OCI-LY7 (cell line): ENCODE results near the gene SERPINA12. TPM values are rescaled to one million over a fixed set of nuclear protein-coding genes. Genes with fewer than 3 reads are reported as not detected.

Experiments used
- BruUV-seq: library from RNA; stranded (reverse); fragments of 400-500 nt; replicated peaks from 2 replicates; lab custom pipeline; 2021; lab: Mats Ljungman, UMichigan
- CTCF ChIA-PET: fragments of 300-600 bp; sonication (Branson Sonifier 250); formaldehyde crosslinking; loops from one replicate; lab custom pipeline; 2022; ENCODE audit warnings: antibody characterized with exemption; ENCODE audit not compliant: unreplicated experiment; lab: Charles Lee
- POLR2A ChIA-PET: fragments of 300-600 bp; sonication (Branson Sonifier 250); formaldehyde crosslinking; loops from one replicate; lab custom pipeline; 2022; ENCODE audit warnings: antibody characterized with exemption; lab: Charles Lee
- DNase-seq: peaks from one replicate; pipeline ENCODE4 v3.0.0-alpha.2; 2015; ENCODE audit warnings: low spot score
- H2AFZ ChIP-seq: fragments of 200-600 bp; sonication (generic), shearing (Covaris generic); 2 replicates; pipeline ENCODE4 v1.6.1; 2014; ENCODE audit warnings: mild to moderate bottlenecking, antibody characterized with exemption, low read length, moderate library complexity
- H3K27ac ChIP-seq: fragments of 200-600 bp; sonication (generic); 2 replicates; pipeline ENCODE4 v1.5.1; 2014; ENCODE audit warnings: mixed run types, low read depth, mild to moderate bottlenecking, moderate library complexity, low read length, inconsistent platforms; ENCODE audit not compliant: poor library complexity, severe bottlenecking
- H3K36me3 ChIP-seq: fragments of 200-600 bp; sonication (generic); 2 replicates; pipeline ENCODE4 v1.6.1; 2014; ENCODE audit warnings: mild to moderate bottlenecking, antibody characterized with exemption, low read length, moderate library complexity, mixed read lengths; ENCODE audit not compliant: insufficient read depth
- H3K4me1 ChIP-seq: fragments of 200-600 bp; sonication (generic); 2 replicates; pipeline ENCODE4 v1.5.1; 2014; ENCODE audit warnings: mild to moderate bottlenecking, low read length; ENCODE audit not compliant: insufficient read depth, poor library complexity, severe bottlenecking
- H3K4me2 ChIP-seq: fragments of 200-600 bp; sonication (generic); 2 replicates; pipeline ENCODE4 v1.6.1; 2014; ENCODE audit warnings: mild to moderate bottlenecking, low read length
- H3K4me3 ChIP-seq: fragments of 200-600 bp; sonication (generic); 2 replicates; pipeline ENCODE4 v1.5.1; 2014; ENCODE audit warnings: mild to moderate bottlenecking, low read depth, low read length; ENCODE audit not compliant: poor library complexity, severe bottlenecking
- H3K79me2 ChIP-seq: fragments of 200-600 bp; sonication (generic); 2 replicates; pipeline ENCODE4 v1.6.1; 2016; ENCODE audit warnings: low read depth, mild to moderate bottlenecking, low read length, moderate library complexity, mixed read lengths; ENCODE audit not compliant: insufficient read depth
- H3K9me2 ChIP-seq: fragments of 200-600 bp; sonication (generic); 2 replicates; pipeline ENCODE4 v1.6.1; 2016; ENCODE audit warnings: mild to moderate bottlenecking, low read length, mixed read lengths; ENCODE audit not compliant: insufficient read depth
- H3K9me3 ChIP-seq: fragments of 200-600 bp; sonication (generic); 2 replicates; pipeline ENCODE4 v1.6.1; 2014; ENCODE audit warnings: mild to moderate bottlenecking, mixed run types, low read length, mixed read lengths
- H4K20me1 ChIP-seq: fragments of 200-600 bp; sonication (generic); 2 replicates; pipeline ENCODE4 v1.6.1; 2014; ENCODE audit warnings: mild to moderate bottlenecking, antibody characterized with exemption, low read length, moderate library complexity, mixed read lengths; ENCODE audit not compliant: insufficient read depth
- CTCF ChIP-seq: fragments of 200-600 bp; sonication (generic); conservative IDR thresholded peaks from 2 replicates; pipeline ENCODE4 v1.5.1; 2014; ENCODE audit warnings: mild to moderate bottlenecking, antibody characterized with exemption, low read length, moderate library complexity, mixed read lengths
- EZH2phosphoT487 ChIP-seq: fragments of 200-600 bp; sonication (generic); IDR thresholded peaks from 2 replicates; pipeline ENCODE4 v1.6.1; 2018; ENCODE audit warnings: low read depth, borderline replicate concordance, mild to moderate bottlenecking, mixed run types, antibody characterized with exemption, low read length, moderate library complexity, mixed read lengths
- intact Hi-C: fragments of 100-400 bp; cut with micrococcal nuclease; formaldehyde crosslinking; loops from one replicate; pipeline ENCODE4 v1.10.0; 2022; ENCODE audit not compliant: unreplicated experiment
- total RNA-seq, 2 experiments: library from RNA; depleted of rRNA in 1 of 2; stranded (reverse); fragments of >200 nt in 1 of 2; shearing (Covaris generic) in 1 of 2; gene quantifications; 2 replicates each; pipeline ENCODE4 v1.2.3, GENCODE V29; 2014 to 2022

SERPINA12 gene
- total RNA-seq, 2 experiments from 2014 or later, result not detected

DNA sequence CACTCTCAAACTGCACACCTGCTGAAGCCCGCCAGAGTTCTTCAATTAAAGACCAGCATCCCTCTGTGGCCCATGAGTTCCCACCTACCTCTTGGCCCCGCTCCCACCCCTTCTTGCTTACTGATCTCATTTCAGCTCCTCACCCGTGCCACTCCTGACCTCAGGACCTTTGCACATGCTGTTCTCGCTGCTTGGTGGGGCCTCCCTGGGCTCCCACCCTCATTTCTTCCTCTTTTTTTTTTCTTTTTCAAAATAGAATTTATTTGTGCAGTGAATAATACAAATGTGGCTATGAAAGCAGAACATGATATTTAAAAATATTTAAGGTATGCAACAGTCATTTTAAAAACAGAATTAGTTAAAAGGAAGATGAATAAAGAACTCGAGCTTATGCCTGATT is 24.8 kb downstream of the SERPINA12 start:
- Histone ChIP-seq H3K27ac (no peak overlapping the region), H3K79me2 (no peaks in the 10 kb centered on the region), H3K4me3 (no peak overlapping the region), H3K9me3 (no peaks in the 10 kb centered on the region), H3K4me1 (no peaks in the 10 kb centered on the region), H4K20me1 (no peaks in the 10 kb centered on the region), H3K4me2 (no peak overlapping the region), H3K36me3 (no peaks in the 10 kb centered on the region), H3K9me2 (no peaks in the 10 kb centered on the region), H2AFZ (no peak overlapping the region)
- BruUV-seq, result no TSS peak
- ChIA-PET CTCF (interaction anchor here (0.6 kb wide), 1 partner anchor 164 kb away, joined by 3 read pairs; no protein-coding TSS in a partner anchor), POLR2A (interaction anchor here (1.2 kb wide), 1 partner anchor 10 kb away, joined by 4 read pairs; no protein-coding TSS in a partner anchor)
- no peak for DNase-seq
- TF ChIP-seq EZH2phosphoT487 (no peak), CTCF (no peak)
- intact Hi-C loops, result no loop called here

DNA sequence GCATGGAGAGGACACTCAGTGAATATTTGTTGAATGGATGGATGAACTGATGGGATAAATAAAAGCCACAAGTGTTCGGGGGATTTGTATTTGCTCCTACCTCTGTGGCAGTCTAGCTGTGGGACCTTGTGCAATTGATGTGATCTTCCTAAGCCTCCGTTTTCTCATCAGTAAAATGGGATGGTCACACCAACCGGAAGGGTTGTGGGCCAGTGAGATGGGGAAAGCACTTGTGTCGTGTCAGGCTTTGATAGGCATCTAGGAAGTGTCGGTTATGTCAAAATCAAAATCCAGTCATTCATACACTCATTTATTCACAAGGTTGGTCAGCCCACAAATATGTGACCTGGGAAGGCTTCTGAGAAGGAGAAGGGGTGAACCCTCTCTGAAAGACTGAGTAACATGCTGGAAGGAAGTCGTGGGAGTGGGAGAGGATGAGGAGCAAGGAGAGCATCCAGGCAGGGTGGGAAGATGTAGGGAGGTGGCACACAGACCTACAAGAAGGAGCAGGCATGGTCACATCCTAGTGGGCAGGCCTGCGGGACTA is 25.5 kb downstream of the SERPINA12 start:
- intact Hi-C loops, result no loop called here
- H3K4me3 ChIP-seq, result no peak overlapping the region

More for the DNA sequence above, 25.5 kb downstream of the SERPINA12 start:
- Histone ChIP-seq H3K4me2 (no peak overlapping the region), H3K9me3 (no peaks in the 10 kb centered on the region), H4K20me1 (no peaks in the 10 kb centered on the region), H3K27ac (no peak overlapping the region), H3K4me1 (no peaks in the 10 kb centered on the region), H3K36me3 (no peaks in the 10 kb centered on the region), H2AFZ (no peak overlapping the region), H3K79me2 (no peaks in the 10 kb centered on the region), H3K9me2 (no peaks in the 10 kb centered on the region)
- DNase-seq, result no peak
- BruUV-seq, result no TSS peak
- TF ChIP-seq EZH2phosphoT487 (no peak), CTCF (no peak)
- CTCF ChIA-PET, result no interaction called here
- POLR2A ChIA-PET, result no interaction called here
